ENCODE results near the gene MPV17L2.

MPV17L2 gene

GRCh38 chr19:18150776-18151624 is 42.0 kb upstream of the MPV17L2 start:
- no peak for TF ChIP-seq CTCF (conservative IDR thresholded peaks at IDR 0.05)
- TF ChIP-seq ZFX (IDR thresholded peaks at IDR 0.05): no peak
- H3K27ac ChIP-seq: no peak overlapping the region

- TF ChIP-seq ZFX (IDR thresholded peaks at IDR 0.05) (no peak), CTCF (conservative IDR thresholded peaks at IDR 0.05) (no peak; the same call in 1 of the 2 replicates)
Measured at GRCh38 chr19:18152442-18152816, 40.6 kb upstream of the MPV17L2 start.

DNA sequence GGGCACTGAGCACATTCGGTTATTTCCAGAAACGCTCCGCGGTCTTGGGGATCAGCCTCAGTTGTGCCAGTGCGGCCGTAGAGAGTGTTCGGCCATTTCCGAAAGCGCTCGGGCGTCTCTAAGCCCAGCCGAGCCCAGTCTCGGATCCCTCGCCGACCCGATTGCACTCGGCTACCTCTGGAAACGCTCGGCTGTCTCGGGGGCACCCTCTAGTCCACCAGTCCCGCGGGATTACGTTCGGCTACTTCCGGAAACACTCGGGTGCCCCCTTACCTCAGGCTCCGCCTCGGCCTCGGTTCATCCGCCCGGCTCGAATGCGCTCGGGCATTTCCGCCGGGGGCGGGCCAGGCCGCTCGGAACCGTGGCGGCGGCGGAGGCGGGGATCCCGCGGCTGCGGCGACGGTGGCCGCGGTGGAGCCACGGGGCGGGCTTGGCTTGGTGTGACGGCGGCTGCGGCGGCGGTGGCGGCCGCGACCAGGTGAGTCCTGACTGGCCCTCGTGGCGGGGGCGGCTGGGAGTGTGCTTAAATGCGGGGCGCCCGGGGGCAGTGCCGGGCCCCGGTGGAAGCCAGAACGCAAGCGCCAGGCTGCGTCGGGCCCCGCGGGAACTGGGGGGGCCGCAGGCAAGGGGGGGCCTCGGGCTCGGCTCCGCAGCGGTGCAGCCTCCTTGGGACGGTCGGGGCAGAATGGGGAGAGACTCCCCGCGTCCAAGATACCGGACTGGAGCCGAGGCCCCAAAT is 40.0 kb upstream of the MPV17L2 start, which contains the start of gene PIK3R2:
Gene PIK3R2 (plus strand): TSS at position 347 of the 739 bp plus-strand sequence. CDS start 2,717 bp downstream, outside the sequence.
- H3K27ac ChIP-seq: peak within 1 kb of the TSS; percentile 83
- no peak; the same call in 1 of the 2 replicates for TF ChIP-seq CTCF (conservative IDR thresholded peaks at IDR 0.05)
- peak; percentile 70; the same call in 1 of the 2 replicates for TF ChIP-seq ZFX (IDR thresholded peaks at IDR 0.05)

More at GRCh38 chr19:18152442-18152816, 40.6 kb upstream of the MPV17L2 start:
- peak overlapping the region; percentile 83 for H3K27ac ChIP-seq

- peak overlapping the region; percentile 83 for H3K27ac ChIP-seq
- TF ChIP-seq ZFX (IDR thresholded peaks at IDR 0.05) (peak; percentile 48; the same call in 1 of the 2 replicates), CTCF (conservative IDR thresholded peaks at IDR 0.05) (no peak)
Measured at GRCh38 chr19:18153556-18154134, 39.4 kb upstream of the MPV17L2 start.

- TF ChIP-seq CTCF (conservative IDR thresholded peaks at IDR 0.05) (no peak), ZFX (IDR thresholded peaks at IDR 0.05) (no peak)
- H3K27ac ChIP-seq: no peak overlapping the region; the same call in 1 of the 2 replicates
Measured at GRCh38 chr19:18155095-18156087, 37.6 kb upstream of the MPV17L2 start.

DNA sequence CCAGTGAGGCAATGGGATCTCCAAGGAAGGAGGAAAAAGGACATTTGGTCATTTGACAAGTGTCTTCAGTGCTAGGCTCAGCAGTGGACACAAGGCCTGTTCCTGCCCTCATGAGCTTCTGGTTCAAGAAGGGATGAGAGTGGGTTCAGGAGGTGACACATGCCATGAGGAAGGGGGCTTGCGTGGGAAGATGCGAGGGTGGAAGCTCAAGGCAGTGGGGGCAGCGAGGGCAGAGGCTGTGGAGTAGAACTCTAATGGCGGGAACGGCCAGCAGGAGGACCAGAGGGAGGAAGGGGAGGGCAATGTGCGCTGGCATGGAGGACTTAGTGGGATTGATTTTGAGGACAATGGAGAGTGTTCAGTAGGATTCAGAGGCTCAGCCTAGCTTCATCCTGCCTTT is 36.8 kb upstream of the MPV17L2 start:
- no peak for TF ChIP-seq CTCF (conservative IDR thresholded peaks at IDR 0.05)
- TF ChIP-seq ZFX (IDR thresholded peaks at IDR 0.05): no peak
- peak overlapping the region; percentile 68 for H3K27ac ChIP-seq

Data from C4-2B (cell line).